Ectodermal cell (in vitro differentiated cells): ENCODE results near the gene RPL12.

Source experiments
- H3K27ac ChIP-seq: 2 replicates; pipeline ENCODE4 v1.7.0; 2013; ENCODE audit warnings: mild to moderate bottlenecking, low read depth, low read length; ENCODE audit not compliant: insufficient read depth, poor library complexity, severe bottlenecking
- H3K27me3 ChIP-seq: 2 replicates; pipeline ENCODE4 v1.7.0; 2013; ENCODE audit warnings: mild to moderate bottlenecking, low read length; ENCODE audit not compliant: insufficient read depth, control insufficient read depth, poor library complexity, severe bottlenecking
- H3K36me3 ChIP-seq: one replicate; pipeline ENCODE4 v1.7.0; 2013; ENCODE audit warnings: low read length; ENCODE audit not compliant: control insufficient read depth, insufficient read depth
- H3K4me1 ChIP-seq: one replicate; pipeline ENCODE4 v1.7.0; 2013; ENCODE audit warnings: low read length; ENCODE audit not compliant: control insufficient read depth, insufficient read depth
- H3K4me3 ChIP-seq: 2 replicates; pipeline ENCODE4 v1.7.0; 2013; ENCODE audit warnings: low read depth, low read length, control low read depth; ENCODE audit not compliant: insufficient read depth
- H3K9me3 ChIP-seq: 2 replicates; pipeline ENCODE4 v1.7.0; 2013; ENCODE audit warnings: mild to moderate bottlenecking, low read length, moderate library complexity; ENCODE audit not compliant: control insufficient read depth
- WGBS, 2 experiments: methylation state at CpG; one replicate each; pipeline ENCODE4 v1.1.7; 2013; ENCODE audit warnings: missing lambda C conversion rate in 2 of 2; 5-methylcytosine and 5-hydroxymethylcytosine counted together

The RPL12 gene

DNA sequence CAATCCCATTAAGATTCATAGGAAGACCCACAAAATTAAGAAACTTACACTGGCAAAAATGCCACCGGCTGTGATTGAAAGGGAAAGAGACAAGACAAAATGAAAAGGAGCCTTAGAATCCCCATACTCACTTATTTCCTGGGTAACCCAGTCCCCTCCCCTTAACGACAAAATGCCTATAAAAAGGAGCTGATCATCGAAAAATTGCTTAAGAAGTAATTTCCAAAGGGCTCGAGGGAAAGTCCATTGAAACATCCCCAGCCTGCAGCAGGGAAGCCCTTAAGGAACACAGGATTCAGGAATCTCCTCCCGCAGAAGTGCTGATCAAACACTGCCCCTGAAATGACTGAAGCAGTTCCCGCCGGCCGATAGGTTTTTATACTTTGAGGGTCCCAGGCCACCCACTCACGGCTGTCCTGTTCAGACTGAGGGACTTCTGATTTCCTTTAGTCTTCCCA, 27.7 kb downstream of the RPL12 start:
- WGBS, 2 experiments = 3 to 4% methylated on average over 9 of the region's 9 CpGs

DNA sequence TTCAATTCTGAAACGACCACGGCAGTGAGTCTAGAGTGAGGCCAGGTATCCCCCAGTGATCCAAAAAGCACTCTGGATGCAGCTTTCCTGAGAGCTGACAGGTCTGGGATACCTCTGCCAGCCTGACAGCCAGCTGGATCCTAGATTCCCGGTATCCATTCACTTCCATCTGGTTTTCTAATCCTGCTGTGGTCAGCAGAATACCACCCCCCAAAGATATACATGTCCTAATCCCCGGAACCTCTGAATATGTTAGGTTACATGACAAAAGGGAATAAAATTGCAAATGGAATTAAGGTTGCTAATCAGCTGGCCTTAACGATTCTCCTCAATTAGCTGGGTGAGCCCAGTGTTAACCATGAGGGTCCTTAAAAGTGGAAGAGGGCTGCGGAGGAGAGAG, 28.4 kb downstream of the RPL12 start:
- peak overlapping the region; percentile 97 for H3K4me3 ChIP-seq
- no peak overlapping the region for H3K27ac ChIP-seq
- WGBS, 2 experiments = 73% methylated on average over 6 of the region's 6 CpGs
- H3K9me3 ChIP-seq = no peaks in the 10 kb centered on the region
- no peaks in the 10 kb centered on the region for H3K36me3 ChIP-seq
- peaks cover 8% of the 10 kb centered on the region for H3K4me1 ChIP-seq
- H3K27me3 ChIP-seq = no peaks in the 10 kb centered on the region

More for the DNA sequence above, 27.7 kb downstream of the RPL12 start:
- Histone ChIP-seq H3K27ac (peak overlapping the region; percentile 86), H3K27me3 (no peaks in the 10 kb centered on the region), H3K9me3 (no peaks in the 10 kb centered on the region), H3K4me3 (peak overlapping the region; percentile 97), H3K36me3 (no peaks in the 10 kb centered on the region), H3K4me1 (peaks cover 8% of the 10 kb centered on the region)

DNA sequence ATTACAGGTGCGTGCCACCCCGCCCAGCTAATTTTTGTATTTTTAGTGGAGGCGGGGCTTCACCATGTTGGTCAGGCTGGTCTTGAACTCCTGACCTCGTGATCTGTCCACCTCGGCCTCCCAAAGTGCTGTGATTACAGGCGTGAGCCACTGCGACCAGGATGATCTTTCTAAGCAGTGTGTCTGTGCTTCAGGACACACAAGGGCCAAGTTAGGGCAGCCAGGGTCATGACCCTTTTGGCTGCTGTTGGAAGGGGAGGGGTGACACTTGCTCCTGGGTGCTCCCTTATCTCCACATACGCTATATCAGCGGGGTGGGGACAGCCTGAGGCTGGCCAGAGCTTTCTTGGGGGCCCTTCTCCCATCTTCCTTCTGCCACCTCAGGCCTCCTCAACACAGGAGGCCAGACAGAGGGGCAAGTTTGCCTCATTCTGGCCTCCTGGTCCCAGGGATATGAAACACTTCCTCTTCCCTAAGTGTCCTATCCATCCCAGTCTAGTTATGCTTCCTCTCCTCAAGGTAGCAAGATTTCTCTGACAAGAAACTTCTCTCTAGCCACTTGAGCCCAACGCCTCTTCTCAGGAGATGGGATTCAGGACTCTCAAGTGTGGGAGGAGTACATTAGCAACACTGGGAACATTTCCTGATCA, 28.9 kb downstream of the RPL12 start:
- Histone ChIP-seq H3K27me3 (no peaks in the 10 kb centered on the region), H3K4me1 (peaks cover 8% of the 10 kb centered on the region), H3K9me3 (no peaks in the 10 kb centered on the region), H3K36me3 (no peaks in the 10 kb centered on the region), H3K27ac (no peak overlapping the region), H3K4me3 (peak overlapping the region; percentile 97)
- 93 to 94% methylated on average over 10 of the region's 10 CpGs for WGBS, 2 experiments

DNA sequence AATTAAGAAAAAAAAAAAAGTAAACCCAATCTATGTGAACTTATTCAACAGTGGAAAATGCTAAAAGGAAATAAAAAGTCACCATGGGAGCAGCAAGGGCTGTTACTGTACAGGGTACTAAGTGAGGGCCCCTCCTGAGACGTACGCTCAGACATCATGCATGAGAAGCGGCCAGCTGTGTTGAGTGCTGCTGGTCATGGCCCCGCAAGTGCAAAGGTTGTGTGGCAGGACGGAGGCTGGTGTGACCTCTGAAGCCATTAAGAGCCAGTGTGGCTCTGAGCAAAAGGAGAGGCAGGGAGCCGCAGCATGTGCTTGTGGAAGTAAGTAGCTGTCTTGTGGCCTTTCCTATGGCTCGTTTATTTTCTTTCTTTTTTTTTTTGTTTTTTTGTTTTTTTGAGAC, 30.1 kb downstream of the RPL12 start:
- Histone ChIP-seq H3K27me3 (no peaks in the 10 kb centered on the region), H3K27ac (no peak overlapping the region), H3K36me3 (no peaks in the 10 kb centered on the region), H3K4me1 (peaks cover 8% of the 10 kb centered on the region), H3K9me3 (no peaks in the 10 kb centered on the region), H3K4me3 (no peak overlapping the region)
- WGBS, 2 experiments = 95 to 97% methylated on average over 7 of the region's 7 CpGs

DNA sequence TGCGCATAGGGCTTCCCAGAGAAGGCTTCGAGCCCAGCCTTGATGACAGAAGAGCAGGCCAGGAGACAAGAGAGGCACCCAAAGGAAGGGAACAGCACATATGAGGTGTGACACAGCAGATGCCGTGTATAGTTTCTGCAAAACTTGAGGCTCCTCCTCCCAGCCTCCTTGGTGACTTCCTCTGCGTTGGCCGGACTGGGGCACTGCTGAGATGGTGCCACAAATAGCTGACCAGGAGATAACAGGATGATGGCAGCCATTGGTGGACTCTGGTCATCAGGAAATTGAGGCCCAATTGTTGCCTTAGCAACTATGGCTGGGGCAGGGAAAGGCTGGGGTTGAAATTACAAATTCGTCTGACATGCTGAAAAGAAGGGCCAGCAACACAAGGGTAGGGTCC, 31.9 kb downstream of the RPL12 start:
- Histone ChIP-seq H3K27me3 (no peaks in the 10 kb centered on the region), H3K9me3 (no peaks in the 10 kb centered on the region), H3K4me1 (peaks cover 8% of the 10 kb centered on the region), H3K36me3 (no peaks in the 10 kb centered on the region), H3K27ac (no peak overlapping the region), H3K4me3 (no peak overlapping the region)
- 91 to 92% methylated on average over 6 of the region's 6 CpGs for WGBS, 2 experiments

DNA sequence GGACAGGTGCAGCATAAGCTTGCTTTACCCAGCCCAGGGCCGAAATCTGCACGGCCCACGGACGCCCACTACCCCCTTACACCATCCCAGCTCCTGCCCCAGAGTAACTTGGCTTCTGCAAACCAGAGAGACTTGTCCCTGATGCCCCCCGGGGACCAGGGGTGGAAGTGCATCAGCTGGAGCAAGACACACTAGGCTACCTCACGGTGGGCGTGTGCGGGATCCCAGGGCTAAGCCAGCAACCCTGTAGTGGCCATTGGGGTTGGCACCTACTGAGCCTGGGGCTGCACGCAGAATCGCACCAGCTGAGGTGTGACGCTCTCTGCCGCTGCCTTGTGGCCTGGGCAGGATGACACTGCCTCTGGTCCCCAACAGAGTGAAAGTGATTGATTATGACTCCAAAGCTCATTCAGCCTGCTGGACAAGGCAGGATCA, 33.2 kb downstream of the RPL12 start:
- H3K9me3 ChIP-seq = no peaks in the 10 kb centered on the region
- H3K4me3 ChIP-seq = no peak overlapping the region
- no peaks in the 10 kb centered on the region for H3K36me3 ChIP-seq
- H3K4me1 ChIP-seq = peaks cover 8% of the 10 kb centered on the region
- H3K27ac ChIP-seq = no peak overlapping the region
- WGBS, 2 experiments = 63 to 72% methylated on average over 12 of the region's 12 CpGs
- H3K27me3 ChIP-seq = no peaks in the 10 kb centered on the region

DNA sequence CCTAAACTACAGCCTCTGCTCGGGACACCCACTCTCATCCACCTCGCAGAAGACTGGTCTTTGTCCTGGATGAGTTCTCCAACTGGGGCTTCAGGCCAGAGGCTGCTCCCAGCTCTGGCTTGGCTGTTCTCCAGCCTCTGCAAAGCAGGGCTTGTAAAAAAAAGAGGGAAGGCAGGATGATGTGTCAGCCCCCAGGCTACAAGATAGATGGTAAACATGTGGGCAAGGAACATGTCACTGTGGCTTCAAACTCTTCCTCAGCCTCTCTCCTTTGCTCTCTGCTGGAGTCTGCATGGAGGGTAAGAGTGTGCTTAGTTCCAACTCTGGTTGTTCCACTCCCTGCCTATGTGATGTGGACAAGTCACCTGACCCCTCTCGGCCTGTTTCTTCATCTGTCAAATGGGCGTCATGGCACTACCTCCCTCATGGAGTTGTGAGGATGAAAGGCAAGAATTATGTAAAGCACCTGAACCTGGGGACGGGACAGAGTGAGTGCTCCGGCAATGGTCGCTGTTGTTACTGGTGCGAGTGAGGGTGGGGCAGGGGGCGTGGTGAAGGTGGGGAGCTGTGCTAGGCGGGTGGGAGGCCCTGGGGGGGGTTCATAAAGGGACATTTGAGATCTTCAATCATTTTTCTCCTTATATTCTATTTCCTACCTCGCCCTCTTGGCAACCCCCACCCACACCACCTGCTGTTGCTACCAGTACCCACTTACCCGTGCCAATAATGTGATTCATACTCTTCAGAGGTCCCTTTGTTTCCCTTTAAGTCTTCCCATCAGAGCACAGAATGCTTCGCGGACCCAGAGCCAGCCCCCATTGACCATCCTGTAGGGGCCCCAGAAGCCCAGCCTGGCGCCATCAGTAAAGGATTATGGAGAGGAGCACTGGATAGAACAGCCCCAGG, 33.8 kb downstream of the RPL12 start:
- no peaks in the 10 kb centered on the region for H3K36me3 ChIP-seq
- 86 to 90% methylated on average over 14 to 15 of the region's 15 CpGs for WGBS, 2 experiments
- peaks cover 2% of the 10 kb centered on the region for H3K4me1 ChIP-seq
- no peaks in the 10 kb centered on the region for H3K9me3 ChIP-seq
- no peaks in the 10 kb centered on the region for H3K27me3 ChIP-seq
- H3K4me3 ChIP-seq = no peak overlapping the region
- no peak overlapping the region for H3K27ac ChIP-seq

DNA sequence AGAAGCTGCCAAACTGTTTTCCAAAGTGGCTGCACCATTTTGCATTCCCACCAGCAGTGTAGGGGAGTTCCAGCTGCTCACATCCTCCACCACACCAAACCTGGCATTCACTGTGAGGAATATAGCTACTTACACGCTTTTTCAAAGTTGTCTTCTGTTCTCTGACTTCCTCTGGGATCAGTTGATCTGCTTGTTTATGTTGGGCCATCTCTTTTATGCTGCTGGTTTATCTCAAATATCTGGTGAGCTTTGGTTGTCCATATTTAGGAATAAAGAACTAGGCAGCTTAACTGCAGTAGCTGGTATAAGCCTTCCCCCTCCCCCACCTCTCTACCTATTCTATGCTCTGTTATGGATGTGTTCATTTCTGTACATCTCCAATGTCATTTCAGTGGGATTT, 35.5 kb downstream of the RPL12 start:
- Histone ChIP-seq H3K36me3 (no peaks in the 10 kb centered on the region), H3K4me1 (no peaks in the 10 kb centered on the region), H3K27me3 (no peaks in the 10 kb centered on the region), H3K27ac (no peak overlapping the region), H3K4me3 (no peak overlapping the region), H3K9me3 (no peaks in the 10 kb centered on the region)
- WGBS, 2 experiments = 93 to 95% methylated on average over 1 of the region's 1 CpG

DNA sequence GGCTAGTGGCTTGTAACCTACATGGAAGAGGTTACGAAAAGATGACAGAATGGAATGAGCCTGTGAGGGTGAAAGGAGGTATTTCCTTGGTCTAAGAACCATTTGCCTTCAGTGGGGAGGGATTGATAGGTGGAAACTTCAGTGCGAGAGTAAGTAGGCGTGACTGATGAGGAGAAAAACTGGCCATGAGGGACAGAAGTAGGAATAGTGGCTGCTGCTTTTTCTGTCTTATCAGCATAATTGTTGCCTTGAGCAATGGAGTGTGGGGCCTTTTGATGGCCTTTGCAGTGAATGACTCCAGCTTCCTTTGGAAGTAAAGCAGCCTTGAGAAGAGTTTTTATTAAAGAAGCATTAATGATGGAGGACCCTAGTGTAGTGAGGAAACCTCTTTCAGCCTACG, 36.1 kb downstream of the RPL12 start:
- Histone ChIP-seq H3K9me3 (no peaks in the 10 kb centered on the region), H3K27ac (no peak overlapping the region), H3K4me1 (no peaks in the 10 kb centered on the region), H3K36me3 (no peaks in the 10 kb centered on the region), H3K4me3 (no peak overlapping the region), H3K27me3 (no peaks in the 10 kb centered on the region)
- 84 to 94% methylated on average over 4 of the region's 4 CpGs for WGBS, 2 experiments

DNA sequence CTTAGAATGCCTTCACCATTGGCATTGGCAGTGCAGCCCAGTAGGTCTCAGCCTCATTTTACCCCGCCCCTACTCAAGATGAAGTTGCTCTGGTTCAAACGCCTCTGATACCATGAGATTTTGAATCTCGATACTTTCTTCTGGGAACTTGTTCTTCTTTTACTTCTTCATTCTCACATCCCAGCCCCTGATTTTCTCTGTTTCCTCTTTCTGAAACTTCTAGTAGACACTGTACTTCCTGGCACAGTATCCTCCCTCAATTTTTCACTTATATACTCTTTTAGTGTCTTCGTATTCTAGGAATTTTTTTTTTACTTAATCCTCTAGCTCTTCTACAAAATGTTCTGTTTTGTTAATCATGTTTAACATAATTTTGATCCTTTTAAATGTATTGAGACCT, 40.1 kb downstream of the RPL12 start:
- Histone ChIP-seq H3K27ac (no peak overlapping the region), H3K4me1 (peaks cover 8% of the 10 kb centered on the region), H3K4me3 (no peak overlapping the region), H3K36me3 (no peaks in the 10 kb centered on the region), H3K9me3 (no peaks in the 10 kb centered on the region), H3K27me3 (no peaks in the 10 kb centered on the region)
- 95 to 99% methylated on average over 3 to 4 of the region's 4 CpGs for WGBS, 2 experiments
